ENCODE measurements around the gene AREG.

Gene AREG

DNA sequence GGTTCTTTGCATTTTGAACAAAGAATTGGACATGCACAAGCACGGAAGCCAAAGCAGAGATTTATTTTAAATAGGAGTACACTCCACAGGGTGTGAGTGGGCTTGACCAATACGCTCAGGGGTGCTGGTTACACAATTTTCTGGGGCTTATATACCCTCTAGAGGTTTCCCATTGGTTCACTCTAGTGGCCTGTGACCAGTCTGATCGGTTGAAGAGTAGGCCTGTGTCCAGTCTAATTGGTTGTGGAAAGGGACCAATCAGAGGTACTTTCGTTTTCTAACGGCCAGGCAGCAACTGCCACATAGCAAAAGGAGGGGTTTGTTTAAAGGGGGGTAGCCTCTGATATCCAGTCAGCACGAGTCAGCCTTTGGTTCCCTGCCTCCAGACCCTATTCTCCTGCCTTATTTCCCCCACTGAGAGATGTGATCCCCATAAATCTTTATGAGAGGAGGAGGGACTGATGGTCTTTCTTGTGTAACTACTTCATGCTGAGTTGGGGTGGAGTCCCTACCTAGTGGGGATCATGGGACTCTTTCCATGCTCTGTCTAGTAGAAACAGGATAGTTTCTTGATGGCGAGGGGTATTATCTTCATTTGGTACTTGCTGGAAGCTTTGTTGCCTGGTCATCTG is 11.3 kb upstream of the AREG start:
- DNase-seq, result no peak

DNA sequence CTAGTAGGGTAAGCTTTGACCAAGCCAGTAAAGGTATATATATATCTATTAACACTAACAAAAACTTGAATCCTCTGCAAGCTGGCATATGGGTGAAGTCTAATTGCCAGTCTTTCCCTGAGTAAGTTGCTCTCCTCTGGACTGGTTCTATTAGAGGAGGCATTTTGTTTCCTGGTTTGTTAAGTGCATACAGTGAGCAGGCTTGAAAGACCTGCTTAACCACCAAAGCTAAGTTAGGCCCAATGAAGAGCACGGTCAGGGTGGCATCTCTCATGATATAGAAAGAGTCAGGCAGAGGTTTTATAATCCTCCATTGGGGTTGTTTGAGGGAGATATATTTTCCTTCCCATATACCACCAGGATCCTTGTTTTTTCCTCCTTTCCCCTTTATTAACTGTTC is 9.6 kb upstream of the AREG start:
- no peak for DNase-seq

DNA sequence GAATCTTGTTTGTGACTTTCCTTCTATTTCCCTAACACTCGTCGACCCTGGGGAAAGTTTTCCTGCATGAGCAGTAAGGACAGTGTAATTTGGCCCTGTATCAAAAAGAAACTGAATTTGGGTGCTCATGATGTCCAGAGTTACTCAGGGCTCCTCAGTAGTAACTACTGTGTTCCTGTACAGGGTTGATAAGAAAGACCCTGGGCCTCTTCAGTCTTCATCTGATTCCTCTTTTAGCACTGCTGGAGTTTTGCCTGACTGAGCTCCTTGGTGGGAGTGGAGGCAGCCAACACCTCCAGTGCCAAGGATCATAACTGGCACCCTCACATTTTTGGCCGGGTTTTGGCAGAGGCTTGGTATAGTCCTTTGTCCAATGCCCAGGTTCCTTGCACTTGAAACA is 7.1 kb upstream of the AREG start:
- DNase-seq, result no peak

DNA sequence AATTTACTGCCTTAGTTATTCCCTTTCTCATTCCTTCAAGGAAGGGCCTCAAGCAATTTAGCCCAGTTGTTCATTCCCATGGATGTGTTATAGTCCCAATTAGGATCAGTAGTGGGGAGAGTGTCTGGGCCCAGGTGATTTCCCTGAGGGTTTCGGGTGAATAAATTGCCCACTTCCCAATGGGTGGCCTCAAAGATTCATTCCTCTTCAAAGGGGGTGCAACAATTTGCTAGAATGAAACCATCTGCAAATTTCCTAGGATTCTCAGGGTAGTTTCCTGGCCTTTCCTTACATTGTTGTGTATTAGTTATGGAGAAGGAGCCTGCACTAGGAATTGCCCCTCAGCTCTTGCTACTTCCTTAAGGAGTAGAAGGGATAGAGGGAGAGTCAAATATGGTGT is 6.3 kb upstream of the AREG start:
- DNase-seq, result no peak

DNA sequence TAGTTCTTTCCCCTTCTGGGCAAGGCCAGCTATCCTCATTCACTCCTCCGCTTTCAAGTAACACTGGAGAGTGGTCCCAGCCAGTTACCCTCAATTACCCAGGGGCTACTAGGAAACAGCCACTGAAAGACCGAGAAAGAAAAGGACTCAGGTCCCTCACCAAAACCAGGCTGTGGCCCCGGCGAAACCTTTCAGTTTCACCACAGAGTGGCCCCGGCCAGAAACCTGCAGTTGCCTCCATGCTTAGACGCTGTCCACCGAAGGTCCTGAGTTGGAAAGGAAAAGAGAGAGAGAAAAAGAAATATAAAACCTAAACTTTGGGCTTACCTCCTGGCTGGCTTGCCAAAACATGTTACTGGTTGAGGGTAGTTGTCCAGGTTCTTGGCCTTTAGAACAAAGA is 5.0 kb upstream of the AREG start:
- no peak for DNase-seq

DNA sequence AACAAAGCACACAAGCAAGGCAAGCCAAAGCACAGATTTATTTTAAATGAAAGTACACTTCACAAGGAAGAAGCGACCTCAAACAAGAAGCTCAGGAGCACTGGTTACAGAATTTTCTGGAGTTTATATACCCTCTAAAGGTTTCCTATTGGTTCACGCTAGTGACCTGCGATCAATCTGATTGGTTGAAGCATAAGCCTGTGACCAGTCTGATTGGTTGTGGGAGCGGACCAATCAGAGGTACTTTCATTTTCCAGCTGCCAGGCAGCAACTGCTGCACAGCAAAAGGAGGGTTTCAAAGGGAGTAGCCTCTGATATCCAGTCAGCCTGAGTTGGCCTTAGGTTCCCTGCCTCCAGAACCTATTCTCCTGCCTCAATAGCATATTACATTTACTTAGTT is 4.6 kb upstream of the AREG start:
- DNase-seq, result no peak

DNA sequence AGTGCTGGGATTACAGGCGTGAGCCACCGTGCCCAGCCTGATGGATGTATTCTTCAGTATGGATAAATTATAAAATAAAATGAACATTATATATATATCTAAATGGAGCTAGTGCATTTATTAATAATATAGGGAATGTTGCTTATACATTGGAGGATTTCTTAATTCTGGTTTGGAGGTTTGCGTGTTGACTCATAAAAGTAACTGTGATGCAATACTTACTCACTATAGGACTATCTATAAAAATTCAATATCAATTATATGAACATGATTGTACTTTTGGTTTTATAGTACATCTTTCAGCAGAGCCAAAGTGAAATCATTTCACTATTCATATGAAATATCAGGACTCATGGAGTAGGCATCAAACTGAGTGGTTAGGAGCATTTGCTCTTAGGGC is 3.2 kb upstream of the AREG start:
- DNase-seq, result no peak

DNA sequence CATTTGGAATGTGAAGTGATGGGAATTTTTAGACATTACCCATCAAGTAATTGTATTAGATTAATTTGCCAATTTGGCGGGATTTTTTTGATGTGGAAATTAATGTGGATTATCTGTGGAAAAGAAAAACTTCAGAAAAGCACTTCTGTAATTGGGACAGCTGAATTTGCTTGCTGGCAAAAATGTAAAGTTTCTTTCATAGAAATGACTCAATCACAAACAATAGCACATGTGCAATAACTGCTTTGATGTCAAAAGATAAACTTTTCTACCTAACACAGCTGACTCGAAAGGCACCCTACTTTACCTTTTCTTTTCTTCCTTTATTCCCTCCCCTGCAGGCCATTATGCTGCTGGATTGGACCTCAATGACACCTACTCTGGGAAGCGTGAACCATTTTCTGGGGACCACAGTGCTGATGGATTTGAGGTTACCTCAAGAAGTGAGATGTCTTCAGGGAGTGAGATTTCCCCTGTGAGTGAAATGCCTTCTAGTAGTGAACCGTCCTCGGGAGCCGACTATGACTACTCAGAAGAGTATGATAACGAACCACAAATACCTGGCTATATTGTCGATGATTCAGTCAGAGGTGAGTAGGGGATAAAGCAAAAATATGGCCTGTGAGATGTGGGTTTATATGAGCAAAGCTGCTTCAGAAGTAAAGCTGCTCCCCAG is 1.4 kb downstream of the AREG start:
- no peak for DNase-seq

DNA sequence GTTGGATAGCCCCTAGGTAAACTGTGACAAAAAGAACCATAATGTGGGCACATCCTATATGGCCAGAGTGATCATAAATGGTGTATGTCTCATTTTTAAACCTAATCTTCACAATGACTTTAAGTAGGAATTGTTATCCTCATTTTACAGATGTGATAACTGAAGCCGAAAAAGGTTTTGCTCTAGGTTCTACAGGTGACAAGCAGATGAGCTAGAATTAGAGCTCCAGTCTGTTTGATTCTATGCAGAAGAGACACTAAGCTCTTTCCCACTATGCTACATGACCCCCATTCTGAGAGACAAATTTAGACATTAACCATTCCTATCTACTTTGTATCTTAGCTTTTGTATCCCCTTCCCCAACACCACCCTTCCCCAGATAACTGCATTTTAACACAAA is 2.0 kb downstream of the AREG start:
- DNase-seq, result no peak

DNA sequence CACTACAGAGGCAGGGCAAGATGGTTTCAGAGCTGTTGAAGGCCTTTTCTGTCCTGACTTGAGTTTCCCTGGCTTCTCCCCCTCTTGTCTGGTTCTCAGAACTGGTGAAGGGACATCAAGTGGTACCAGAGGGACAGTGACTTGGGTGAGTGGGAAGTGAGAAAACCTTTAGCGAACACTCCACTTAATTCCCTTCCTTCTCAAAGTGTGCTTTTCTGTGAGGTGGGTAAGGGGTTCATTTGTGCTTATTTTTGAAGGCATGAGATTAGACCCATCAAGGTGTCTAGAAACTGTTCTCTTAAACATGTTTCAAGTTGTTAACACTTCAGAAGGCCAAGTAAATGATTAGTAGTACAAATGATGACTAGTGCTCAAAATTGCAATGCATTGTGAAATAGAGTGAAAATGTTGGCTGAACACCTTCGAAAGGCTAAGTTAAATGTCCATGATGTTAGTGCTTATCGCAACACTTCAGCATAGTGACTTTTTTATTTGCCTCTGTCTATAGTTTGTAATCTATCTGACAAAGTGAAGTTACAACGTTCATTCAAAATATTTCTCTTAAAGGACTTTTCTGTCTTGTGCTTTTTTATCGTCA is 2.8 kb downstream of the AREG start:
- DNase-seq, result no peak

DNA sequence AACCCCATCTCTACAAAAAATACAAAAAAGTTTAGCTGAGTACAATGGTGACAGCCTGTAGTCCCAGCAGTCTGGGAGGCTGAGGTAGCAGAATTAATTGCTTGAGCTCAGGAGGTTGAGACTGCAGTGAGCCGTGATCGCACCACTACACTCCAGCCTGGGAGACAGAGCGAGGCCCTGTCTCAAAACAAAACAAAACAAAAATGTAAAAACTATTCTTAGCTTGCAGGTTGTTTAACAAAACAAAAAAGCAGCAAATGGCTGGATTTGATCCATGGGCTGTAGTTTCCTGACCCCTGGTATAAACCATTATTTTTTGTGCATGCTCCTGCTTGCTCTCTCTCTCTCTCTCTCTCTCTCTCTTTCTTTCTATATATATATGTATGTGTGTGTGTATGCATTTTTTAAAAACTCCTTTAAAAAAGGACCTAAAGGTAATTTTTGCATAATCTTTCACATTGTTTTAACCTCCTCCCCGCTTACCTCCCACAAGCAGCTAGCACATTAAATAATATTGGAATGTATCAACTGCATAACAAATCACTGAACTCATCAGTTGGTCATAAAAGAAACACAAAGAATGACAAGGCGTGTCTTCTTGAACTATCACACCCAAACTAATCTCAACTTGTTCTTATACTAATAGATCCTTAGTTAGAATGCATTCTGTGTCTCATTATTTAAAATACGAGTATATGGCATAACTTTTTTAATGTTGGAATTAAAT is 4.8 kb downstream of the AREG start:
- no peak for DNase-seq

DNA sequence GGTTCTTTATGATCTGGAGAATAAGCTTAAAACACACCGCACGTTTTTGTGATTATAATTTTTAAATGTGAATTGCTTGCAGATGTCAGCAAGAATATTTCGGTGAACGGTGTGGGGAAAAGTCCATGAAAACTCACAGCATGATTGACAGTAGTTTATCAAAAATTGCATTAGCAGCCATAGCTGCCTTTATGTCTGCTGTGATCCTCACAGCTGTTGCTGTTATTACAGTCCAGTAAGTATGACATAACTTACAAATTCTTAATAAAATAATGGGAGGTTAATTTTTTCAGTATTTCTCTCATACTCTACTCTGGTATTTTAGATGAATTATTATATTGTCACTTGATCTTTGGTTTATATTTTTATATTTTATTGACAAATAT is 5.4 kb downstream of the AREG start:
- no peak for DNase-seq

DNA sequence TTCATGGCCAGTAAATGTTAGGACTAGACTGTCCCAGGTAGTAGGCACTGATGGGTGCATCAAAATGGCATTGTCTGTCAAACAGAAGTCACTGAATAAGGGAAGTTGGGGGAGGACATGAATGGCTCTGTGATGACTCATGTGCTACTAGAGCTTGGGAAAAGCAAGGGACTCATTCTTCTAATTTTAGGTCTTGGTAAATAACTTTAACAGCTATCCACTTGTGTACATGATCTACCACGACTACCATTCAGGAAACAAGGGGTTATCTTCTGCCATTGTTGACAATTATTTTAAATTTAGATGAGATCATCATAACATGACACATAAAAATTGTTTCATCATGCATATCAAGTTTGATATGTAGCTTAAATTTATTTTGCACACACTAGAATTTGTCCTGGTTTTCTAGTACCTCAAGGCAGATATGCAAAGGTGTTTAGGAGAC is 6.3 kb downstream of the AREG start:
- peak in 1 of 2 donors; percentile 76 for DNase-seq

DNA sequence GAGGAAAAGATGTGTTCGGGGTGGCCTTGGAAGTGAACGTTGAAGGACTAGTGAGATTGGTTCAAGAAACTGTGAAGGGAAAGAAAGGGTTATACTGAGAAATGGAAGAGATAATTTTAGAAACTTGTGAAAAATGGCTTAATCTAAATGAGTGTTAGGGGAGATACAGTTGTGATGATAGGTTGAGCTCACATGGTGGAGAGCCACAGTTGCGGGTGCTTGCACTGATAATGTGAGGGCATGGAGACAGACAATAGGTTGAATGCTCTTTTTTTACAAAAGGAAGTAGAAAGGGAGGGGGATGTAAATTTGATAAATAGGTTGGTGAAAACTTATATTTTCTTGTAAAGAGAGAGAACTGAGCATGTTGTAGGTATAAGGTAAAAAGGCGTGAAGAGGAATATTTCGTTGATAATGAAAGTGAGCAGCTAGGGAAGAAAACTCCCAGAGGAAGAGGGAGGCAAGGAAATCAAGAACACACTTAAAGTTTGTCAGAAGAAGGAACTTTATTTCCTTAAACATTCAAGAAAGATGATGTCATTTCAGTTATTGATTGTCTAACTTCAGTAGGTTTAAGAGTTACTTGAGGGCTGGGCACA is 8.2 kb downstream of the AREG start:
- DNase-seq, result no peak

DNA sequence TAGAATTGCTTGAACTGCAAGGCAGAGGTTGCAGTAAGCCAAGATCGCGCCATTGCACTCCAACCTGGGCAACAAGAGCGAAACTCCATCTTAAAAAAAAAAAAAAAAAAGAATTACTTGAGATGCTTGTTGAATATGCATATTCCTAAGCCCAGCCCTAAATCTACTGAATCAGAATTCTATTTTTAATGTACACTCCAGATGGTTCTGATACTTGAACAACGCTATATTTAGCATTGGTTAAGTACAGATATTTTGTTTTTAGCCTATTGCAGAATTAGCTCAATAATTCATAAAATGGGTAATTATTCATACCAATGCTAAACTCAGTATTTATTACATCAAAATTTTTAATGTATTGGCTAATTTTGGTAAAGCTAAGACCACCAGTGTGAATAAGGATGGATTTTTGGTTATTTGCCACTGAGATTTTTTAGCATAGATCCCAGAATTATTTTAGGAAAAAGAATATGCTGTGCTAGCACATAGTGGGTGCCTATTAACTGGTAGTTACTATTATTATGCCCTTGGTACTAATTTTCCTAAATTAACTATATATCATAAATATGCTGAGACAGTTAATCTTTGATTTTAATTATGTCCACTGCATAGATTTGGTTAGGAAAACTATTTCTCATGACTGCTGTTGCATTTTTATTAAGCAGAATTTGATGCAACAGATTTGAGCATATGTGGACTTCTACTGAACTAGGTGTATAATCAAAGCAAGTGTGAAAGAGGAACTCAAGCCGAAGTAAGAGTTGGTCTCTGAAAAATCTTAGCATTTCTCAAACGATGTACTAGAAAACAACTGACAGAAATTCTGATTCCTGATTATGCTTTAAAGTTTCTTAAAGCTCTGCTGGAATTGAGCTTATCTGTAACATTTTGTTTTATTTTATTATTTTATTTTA is 9.2 kb downstream of the AREG start:
- no peak for DNase-seq

DNA sequence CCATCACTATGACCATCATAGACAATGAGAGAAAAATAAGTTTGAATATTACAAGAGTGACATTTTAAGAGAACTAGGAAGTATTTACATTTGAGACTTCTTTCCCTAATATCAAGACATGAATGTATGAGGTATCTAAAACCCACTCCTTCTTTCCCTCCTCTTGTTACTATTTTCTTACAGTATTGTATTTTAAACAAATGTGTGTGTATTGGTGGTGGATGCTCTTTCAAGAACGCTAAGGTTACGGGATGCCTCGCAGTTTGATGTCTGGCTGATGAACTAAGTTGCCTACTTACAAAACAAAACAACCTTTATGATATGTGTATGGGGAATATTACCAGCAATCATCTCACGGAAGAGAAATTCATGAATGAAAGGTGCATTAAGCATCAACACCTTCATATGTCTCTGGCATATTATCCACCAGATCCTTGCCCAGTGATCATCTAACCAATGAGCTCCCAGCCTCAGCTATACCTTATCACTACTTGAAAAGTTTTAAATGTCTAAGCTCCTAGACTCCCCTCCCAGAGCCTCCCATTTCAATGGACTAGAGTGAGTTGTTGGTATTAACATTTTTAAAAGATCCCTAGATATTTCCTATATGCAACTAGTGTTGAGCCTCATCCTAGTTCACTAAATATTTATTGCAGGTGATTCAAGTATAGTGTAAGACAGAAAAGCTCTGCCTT is 10.6 kb downstream of the AREG start:
- DNase-seq, result no peak

DNA sequence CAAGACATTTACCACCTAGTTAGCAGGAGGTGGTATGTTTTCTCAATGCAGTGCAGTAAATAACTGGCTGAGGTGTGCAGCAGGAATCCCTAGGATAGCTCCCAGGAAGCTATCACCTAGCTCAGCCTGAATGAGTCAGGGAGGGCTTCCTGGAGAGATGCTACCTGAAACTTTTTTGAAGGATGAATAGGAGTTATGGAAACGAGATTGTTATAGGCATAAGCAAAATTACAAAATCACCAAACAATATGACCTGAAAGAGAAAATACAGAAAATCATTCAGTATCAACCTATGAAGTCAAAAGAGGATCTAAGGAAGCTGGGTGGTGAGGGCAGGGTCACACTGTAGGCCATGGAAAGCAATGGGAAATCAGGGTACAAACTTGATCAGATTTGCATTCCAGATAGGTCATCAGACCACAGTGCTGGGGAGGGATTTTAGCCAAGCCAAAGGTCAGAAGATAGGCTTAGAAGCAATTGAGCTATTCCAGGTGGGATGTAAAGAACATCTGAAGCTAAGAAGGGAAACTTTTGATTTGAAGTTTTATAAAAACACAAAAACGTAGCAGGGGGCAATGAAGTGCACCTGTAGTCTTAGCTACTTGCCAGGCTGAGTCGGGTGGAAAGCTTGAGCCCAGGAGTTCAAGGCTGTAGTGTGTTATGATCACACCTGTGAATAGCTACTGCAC is 11.3 kb downstream of the AREG start:
- DNase-seq, result no peak

DNA sequence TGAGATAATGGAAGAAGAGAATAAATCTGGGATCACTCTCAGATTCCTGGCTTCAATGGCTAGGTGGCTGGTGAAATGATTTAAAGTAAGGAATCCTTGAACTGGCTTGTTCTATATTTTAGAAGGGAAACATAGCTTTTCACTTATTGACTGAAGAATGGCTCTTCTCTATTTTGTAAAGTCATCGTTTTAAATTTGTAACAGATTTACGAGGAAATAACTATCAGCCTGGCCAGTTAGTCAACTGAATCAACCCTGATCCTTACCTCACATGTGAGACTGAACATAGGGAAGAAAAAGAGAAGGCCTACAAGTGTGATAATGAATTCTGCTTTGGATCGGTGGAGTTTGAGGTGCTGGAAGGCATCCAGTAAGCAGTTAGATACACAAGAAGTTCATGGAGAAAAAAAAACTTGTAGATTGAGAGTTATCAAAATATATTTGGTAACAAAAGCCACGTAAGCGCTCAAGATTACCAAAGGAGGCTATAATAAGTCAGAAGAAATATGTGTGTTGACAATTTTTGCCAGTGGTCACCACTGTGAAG is 12.0 kb downstream of the AREG start:
- DNase-seq, result no peak

DNA sequence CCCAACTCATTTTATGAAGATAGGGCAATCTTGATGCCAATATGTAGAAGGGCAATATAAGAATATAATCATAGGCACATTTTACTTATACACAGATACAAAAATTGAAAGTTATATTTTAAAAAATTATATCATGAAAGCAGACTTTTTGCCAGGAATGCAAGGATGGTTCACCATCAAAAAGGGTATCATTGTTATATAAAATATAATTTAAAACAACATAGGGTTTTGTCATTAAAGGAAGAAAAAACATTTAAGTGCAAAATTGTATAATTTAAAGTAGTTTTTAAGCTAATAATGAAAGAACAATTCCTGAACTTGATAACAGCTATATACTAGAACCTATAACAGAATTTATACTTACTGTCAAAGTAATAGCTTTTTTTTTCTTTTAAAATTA is 15.9 kb downstream of the AREG start:
- DNase-seq, result no peak

DNA sequence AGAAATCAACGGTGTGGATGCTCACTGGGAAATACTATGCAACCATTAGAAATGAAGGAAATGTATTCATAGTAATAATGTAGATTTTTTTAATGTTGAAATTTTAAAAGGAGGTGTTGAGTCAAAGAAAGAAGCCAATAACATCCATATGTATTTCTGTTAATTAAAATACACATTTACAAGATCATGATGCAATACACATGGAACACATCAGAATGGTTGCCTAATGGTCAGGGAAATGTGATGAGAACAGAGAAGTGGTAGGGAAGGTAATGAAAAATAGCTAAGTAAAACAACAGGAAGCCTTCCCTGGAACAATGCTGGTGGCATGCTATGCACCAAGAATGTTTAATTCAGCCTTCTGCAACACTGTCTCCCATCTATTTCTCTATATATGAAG is 18.2 kb downstream of the AREG start:
- no peak for DNase-seq

DNA sequence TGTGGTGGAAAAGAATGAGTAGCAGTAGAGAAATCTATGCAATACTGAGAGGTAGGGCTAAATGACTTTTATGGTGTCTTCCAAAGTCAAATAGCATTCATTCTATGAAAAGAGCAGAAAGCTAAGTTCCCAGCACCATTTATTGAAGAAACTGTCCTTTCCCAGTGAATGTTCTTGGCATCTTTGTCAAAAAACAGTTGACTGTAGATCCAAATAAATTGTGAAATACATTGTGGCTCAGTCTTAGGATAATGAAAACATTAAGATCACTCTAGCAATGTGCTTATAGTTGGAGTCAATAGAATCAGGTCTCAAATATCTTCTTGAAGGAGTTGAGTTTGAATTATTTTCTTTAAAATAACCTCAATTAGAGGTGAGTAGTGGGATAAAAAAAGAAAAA is 19.4 kb downstream of the AREG start:
- DNase-seq, result no peak

Measured in bone marrow (tissue), 2 donors.